ENCODE measurements around the gene ADAMTS16.
A peak's percentile ranks its signal among the peaks of the same experiment; 100 is the strongest.
"Not testable (repeated sequence)": the region's sequence is repeated elsewhere in the genome, so short reads cannot be mapped to it uniquely, and the experiment has no call there.

ADAMTS16 gene

DNA sequence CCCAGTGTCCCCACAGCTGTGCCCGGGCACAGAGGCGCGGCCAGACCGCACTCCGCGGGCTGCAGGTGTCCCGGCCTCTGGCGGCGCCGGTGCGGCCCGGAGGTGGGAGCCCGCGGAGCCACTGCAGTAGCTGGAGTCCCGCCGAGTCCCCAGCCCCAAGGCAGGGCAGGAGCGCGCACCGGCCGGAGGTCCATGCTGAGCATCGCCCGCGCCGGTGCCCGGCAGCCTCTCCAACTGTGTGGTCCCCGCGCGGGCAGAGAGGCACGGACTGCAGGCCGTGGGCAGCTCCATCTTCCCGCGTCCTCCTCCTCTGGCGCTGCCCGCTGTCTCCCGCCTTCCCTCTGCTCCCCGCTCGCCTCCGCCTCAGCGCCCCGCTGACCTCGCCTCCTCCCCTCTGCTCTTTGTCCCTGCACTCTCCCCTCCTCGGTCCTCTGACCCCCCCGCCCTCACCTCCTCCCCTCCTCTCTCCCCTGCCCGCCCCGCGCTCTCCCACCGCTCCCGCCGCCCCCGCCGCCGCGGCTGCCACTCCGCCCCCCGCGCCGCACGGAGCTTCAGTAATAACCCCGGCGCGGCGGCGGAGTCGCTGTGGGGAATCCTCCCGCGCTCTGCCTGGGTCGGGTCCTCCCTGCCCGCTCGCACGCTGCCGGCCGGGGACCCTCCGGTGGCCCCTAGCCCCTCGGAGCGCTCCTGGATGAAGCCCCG lies at the start of gene ADAMTS16:
ADAMTS16 (plus strand) TSS at position 554 of the 702 bp plus-strand sequence; CDS start at position 692, 138 bp downstream.
- no peak for DNase-seq

- no peak for DNase-seq
These were observed 48.0 kb upstream of the ADAMTS16 start for GRCh38 chr5:5092149-5092548.

- DNase-seq: no peak
These were observed 39.5 kb upstream of the ADAMTS16 start for GRCh38 chr5:5100635-5101034.

DNA sequence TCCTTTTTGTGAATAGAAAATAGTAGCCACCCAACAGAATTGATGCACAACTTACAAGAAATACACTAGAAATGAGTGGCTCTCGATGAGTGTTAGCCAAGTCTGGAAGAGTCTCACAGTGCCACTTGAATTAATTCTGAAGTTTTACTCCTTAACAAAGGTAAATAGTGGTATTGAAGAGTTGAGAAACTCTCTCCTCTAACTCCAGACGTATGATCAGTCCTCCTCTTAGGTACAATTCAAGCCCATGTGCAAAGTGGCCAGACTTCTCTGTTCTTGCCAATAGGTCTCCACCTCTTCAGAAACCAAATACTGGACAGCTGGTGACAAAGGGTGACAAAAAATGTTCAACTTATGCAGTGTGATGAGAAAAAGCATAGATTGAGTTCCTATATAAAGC lies 38.5 kb upstream of the ADAMTS16 start:
- no peak for DNase-seq

DNA sequence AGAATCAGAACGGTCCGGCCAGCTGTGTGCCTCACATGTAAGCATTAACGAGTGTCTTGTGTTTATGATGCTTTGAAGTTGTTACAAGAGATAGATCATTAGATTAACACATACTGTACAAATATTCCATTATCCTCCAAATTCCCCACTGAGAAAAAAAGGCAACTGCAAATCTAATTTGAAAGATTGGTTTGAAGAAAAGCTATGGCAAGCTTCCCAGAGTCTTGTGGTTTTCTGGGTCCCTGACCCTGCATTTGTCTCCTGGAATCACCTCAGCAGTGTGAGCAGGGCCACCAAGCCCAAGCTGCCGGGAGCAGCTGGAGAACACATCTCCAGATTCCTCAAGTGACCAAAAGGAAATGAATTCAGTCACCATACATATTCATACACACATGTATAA lies 36.9 kb upstream of the ADAMTS16 start:
- DNase-seq: no peak

DNA sequence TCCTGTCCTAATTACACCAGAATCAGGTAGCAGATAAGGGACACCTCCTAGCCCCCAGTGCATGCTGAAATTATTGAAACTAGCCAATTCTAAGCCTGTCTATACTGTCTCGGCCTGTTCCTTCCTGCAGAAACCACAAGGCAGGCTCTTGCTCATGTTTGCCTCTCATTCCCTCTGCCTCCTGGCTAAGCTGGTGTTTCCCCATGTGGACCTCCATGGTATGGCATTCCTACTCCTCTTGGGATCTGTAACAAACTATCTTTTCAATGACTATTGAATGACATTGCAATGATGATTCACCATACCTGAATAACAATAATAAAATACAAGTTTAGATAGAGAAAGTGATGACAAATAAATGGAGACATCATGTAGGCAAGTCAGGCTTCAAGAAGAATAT lies 35.6 kb upstream of the ADAMTS16 start:
- no peak for DNase-seq

GRCh38 chr5:5105531-5105930 lies 34.6 kb upstream of the ADAMTS16 start:
- DNase-seq: no peak

- DNase-seq: no peak
These were observed 23.2 kb upstream of the ADAMTS16 start for GRCh38 chr5:5116956-5117355.

- DNase-seq: no peak
These were observed 17.4 kb upstream of the ADAMTS16 start for GRCh38 chr5:5122776-5123175.

GRCh38 chr5:5124231-5124630 lies 15.9 kb upstream of the ADAMTS16 start:
- no peak for DNase-seq

- DNase-seq: no peak
These were observed 13.7 kb upstream of the ADAMTS16 start for GRCh38 chr5:5126444-5126843.

- no peak for DNase-seq
These were observed 11.4 kb upstream of the ADAMTS16 start for GRCh38 chr5:5128766-5129165.

GRCh38 chr5:5132234-5132633 lies 7.9 kb upstream of the ADAMTS16 start:
- no peak for DNase-seq

GRCh38 chr5:5132693-5133295 lies 7.3 kb upstream of the ADAMTS16 start:
- no peak for DNase-seq

DNA sequence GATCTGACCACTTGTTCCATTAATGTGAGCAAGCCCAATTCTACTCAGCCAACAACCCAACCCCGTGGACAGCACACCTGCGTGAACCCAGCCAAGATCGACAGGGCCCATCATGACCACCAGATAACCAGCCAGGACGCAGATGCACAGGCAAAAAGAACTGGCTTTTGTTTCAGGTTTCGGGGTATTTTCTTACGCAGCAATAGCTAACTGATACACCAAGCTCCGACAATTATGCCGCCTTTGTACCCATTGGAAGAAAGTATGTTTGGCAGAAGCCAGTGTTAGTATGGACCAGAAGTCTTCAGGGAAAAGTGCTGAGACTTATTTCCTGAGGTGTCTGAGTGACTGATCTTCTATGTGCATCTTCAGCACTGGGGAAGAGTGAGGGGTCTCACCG lies 6.0 kb upstream of the ADAMTS16 start:
- DNase-seq: no peak

DNA sequence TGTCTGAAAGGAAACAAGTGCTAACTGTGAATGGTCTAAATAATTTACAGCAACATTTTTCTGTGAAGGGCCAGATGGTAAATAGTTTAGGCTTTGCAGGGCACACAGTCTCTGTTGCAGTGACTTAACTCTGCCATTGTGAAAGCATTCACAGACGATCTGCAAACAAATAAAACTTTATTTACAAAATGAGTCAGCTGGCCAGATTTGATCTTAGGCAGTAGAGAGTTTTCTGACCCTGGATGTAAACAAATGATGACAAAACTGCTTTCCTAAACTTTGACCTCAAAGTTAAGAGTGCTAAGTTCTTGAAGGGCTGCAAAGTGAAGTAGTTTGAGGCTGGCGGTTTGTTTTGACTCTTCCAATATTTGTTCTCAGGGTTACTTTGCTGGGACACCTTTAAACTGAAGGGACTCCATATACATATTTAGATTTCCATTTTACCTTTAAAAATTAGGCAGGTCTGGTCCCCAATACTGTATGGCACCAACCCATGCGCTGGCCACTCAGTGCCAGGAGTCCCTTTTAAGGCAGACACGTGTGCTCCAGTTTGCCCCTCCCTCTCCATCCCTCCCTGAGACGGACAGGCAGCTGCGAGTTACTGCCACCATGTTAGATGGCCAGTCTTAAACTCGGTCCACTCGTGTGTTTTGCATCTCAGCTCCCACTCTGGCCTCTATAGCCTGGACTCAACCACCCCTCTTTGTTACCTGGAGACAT lies 4.0 kb upstream of the ADAMTS16 start:
- DNase-seq: no peak

DNA sequence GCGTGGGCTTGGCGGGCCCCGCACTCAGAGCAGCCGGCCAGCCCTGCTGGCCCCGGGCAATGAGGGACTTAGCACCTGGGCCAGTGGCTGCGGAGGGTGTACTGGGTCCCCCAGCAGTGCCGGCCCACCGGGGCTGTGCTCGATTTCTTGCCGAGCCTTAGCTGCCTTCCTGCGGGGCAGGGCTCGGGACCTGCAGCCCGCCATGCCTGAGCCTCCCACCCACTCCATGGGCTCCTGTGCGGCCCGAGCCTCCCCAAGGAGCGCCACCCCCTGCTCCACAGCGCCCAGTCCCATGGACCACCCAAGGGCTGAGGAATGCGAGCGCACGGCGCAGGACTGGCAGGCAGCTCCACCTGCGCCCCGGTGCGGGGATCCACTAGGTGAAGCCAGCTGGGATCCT lies 2.3 kb upstream of the ADAMTS16 start:
- not testable (repeated sequence) for DNase-seq

DNA sequence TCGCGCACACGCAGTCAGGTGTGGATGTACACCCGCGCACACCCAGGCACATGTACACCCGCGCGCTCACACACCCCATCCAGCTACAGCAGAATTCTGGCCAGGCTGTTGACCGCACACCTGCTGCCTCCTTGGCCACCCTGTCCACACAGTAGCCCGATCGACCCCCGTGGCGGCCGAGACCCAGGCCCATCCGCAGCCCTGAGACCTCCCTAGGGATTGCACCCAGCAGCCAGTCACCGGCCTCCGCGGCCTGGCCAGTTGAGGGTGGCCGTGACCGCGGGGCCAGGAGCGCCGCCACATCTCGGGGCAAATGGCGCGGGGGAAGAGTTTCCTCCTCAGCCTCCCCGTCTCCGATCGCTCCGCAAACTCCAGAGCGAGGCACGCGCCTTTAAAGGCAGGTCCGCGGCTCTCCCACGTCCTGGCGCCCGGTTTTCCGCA lies 774 bp upstream of the ADAMTS16 start:
- DNase-seq: no peak

- no peak for DNase-seq
These were observed 579 bp downstream of the ADAMTS16 start for GRCh38 chr5:5140479-5141338.

- no peak for DNase-seq
These were observed 1.1 kb downstream of the ADAMTS16 start for GRCh38 chr5:5141339-5141599.

DNA sequence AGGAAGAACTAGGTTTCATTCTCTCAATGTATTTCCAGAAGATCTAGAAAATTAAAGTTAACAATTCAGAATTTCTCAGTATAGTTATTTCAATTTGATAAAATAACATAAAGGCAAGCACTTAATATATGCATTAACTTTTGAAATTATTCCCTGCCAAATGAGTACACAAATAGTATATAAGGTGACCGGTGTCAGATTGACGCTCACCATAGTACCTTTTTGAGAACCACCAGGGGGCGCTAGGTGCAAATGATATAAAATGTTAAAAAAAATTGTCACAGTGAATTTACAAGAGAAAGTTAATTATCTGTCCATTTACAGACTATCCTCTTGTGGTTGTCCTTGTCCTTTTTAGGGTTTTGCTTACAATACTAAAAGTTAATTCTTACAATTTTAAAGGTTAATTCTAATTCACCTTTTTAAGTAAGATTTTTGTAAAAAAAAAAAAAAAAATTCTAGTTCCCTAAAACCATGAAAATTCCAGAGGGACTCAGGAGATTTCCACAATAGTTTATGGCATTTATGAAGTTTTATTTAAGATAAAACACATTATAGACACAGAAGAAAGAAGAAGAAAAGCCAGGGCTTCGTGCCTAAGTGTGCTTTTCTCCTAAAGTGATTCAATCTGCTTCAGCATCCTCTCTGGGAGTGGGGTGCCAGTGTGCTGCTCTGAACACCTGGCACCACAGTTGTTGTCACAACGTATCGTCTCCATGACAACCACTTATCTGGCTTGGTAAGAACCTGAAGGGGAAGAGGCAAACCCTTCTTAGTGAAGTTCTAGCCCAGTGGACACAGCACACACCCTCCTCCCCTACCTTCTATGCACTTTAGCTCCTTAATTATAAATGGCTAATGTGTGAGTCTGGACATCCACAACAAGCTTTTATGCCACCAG lies 1.7 kb downstream of the ADAMTS16 start:
- peak; percentile 29 for DNase-seq

DNA sequence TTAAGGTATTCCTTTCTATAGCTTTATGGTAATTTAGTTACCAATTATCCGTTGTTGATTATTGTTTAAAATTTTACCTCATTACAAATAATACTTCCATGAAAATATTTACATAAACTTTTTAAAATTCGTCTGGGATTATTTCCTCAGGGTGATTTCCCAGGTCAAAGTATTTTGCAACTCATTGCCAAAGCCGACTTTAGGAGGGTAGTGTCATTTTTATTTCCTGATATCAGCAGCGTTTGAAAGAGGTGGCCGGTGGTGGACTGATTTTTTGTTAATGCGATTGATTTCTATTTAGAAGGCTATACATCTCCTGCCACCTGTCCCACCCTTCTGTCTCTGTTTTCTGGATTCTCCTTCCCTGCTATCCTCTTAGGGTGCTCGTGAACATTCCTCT lies 4.3 kb downstream of the ADAMTS16 start:
- no peak for DNase-seq
